GM23338 (cell line): ENCODE data around the gene COLQ.

Experiments
- CREB1 ChIP-seq: fragments of 250-450 bp; sonication (Bioruptor Pico); IDR thresholded peaks from 2 replicates; pipeline ENCODE4 v1.5.0; 2020; ENCODE audit warnings: low read depth, mild to moderate bottlenecking, moderate library complexity
- EZH2 ChIP-seq: fragments of 200-600 bp; sonication (generic); IDR thresholded peaks from one replicate; pipeline ENCODE4 v1.8.0; 2017; ENCODE audit warnings: antibody characterized with exemption, mild to moderate bottlenecking, low read depth; ENCODE audit not compliant: unreplicated experiment
- EZH2phosphoT487 ChIP-seq: fragments of 200-600 bp; sonication (generic); IDR thresholded peaks from one replicate; pipeline ENCODE4 v1.8.1; 2018; ENCODE audit warnings: antibody characterized with exemption; ENCODE audit not compliant: unreplicated experiment
- POLR2AphosphoS5 ChIP-seq: IDR thresholded peaks from 2 replicates; pipeline ENCODE4 v1.6.1; 2016; ENCODE audit warnings: antibody characterized with exemption, low read depth
- STAT1 ChIP-seq: IDR thresholded peaks from one replicate; pipeline ENCODE4 v1.6.1; 2016; ENCODE audit warnings: antibody characterized with exemption; ENCODE audit not compliant: unreplicated experiment
- ZNF331 ChIP-seq: fragments of 250-450 bp; sonication (Bioruptor Pico); IDR thresholded peaks from 2 replicates; pipeline ENCODE4 v1.5.0; 2020; ENCODE audit warnings: low read depth, mild to moderate bottlenecking, moderate library complexity
- TF ChIP-seq, protein P1 (sequence below), 2 experiments: fragments of 200-600 bp in 1 of 2; sonication (generic) in 1 of 2; conservative IDR thresholded peaks; 2 replicates each; pipeline versions ENCODE4 v1.5.1 to v1.6.1; 2016 to 2017; ENCODE audit warnings: antibody characterized with exemption in 2 of 2, low read depth in 2 of 2, mild to moderate bottlenecking in 2 of 2, moderate library complexity in 1 of 2

DNA sequence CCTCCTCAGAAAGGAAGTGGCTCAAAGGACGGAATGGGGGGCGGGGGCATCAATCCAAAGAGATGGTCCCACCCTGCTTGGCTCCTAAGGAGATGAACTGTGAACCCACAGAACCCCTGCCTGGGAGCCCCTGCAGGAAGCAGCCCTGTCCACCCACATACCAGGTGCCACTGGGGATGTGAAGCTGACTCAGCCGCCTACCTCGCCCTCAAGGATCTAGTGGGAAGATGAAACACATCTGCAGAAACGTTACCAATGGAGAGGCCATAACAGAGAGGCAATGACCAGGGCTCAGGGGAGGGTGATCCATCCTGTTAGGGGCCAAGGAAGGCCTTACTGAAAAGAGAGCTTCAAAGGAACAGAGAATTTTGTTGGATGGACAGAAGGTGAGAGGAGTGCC lies 59.1 kb downstream of the COLQ start:
- TF ChIP-seq, protein P1, sequence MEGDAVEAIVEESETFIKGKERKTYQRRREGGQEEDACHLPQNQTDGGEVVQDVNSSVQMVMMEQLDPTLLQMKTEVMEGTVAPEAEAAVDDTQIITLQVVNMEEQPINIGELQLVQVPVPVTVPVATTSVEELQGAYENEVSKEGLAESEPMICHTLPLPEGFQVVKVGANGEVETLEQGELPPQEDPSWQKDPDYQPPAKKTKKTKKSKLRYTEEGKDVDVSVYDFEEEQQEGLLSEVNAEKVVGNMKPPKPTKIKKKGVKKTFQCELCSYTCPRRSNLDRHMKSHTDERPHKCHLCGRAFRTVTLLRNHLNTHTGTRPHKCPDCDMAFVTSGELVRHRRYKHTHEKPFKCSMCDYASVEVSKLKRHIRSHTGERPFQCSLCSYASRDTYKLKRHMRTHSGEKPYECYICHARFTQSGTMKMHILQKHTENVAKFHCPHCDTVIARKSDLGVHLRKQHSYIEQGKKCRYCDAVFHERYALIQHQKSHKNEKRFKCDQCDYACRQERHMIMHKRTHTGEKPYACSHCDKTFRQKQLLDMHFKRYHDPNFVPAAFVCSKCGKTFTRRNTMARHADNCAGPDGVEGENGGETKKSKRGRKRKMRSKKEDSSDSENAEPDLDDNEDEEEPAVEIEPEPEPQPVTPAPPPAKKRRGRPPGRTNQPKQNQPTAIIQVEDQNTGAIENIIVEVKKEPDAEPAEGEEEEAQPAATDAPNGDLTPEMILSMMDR (conservative IDR thresholded peaks at IDR 0.05; ENCODE audit: low read depth in 2 of 2) = no peak
- TF ChIP-seq POLR2AphosphoS5 (no peak), ZNF331 (CRISPR knock-in tag) (no peak), EZH2 (no peak), STAT1 (no peak), CREB1 (CRISPR knock-in tag) (no peak), EZH2phosphoT487 (no peak)
